Measurements from ENCODE around the gene SLF2.

- TF ChIP-seq TAF1 (IDR thresholded peaks at IDR 0.05; ENCODE audit: low read depth, low read length) (no peak), POLR2A (IDR thresholded peaks at IDR 0.05; ENCODE audit: low read depth, low read length) (no peak), POLR2AphosphoS5 (IDR thresholded peaks at IDR 0.05; ENCODE audit: low read depth, low read length) (no peak), POU2F2 (IDR thresholded peaks at IDR 0.05; ENCODE audit: low read depth, low read length) (no peak)
Observed at GRCh38 chr10:100989088-100989487, 76.3 kb downstream of the SLF2 start.
